ENCODE results near the gene SELENOO.

SELENOO gene

GRCh38 chr22:50245214-50246072, 44.6 kb downstream of the SELENOO start:
- no peaks in the 10 kb centered on the region for H3K9me3 ChIP-seq (ENCODE audit: control insufficient read depth, insufficient read depth, low read length)
- no peaks in the 10 kb centered on the region for H3K27me3 ChIP-seq (ENCODE audit: control insufficient read depth, insufficient read depth, low read length)
- H3K4me1 ChIP-seq (ENCODE audit: control insufficient read depth, insufficient read depth, low read length), result peaks cover 4% of the 10 kb centered on the region; the same call in 1 of the 2 replicates
- peak overlapping the region; percentile 92 for H3K4me3 ChIP-seq (ENCODE audit: low read length)
- DNase-seq (ENCODE audit: low read depth, low spot score), result no peak
- no CpG with 5 or more reads among the region's 53 CpGs for WGBS (ENCODE audit: insufficient coverage, insufficient read length)
- peaks cover 3% of the 10 kb centered on the region; the same call in 1 of the 2 replicates for H3K36me3 ChIP-seq (ENCODE audit: control insufficient read depth, insufficient read depth, low read length)
- H3K27ac ChIP-seq (ENCODE audit: low read length), result no peak overlapping the region

- Histone ChIP-seq H3K27me3 (ENCODE audit: control insufficient read depth, insufficient read depth, low read length) (no peaks in the 10 kb centered on the region), H3K27ac (ENCODE audit: low read length) (no peak overlapping the region), H3K4me3 (ENCODE audit: low read length) (no peak overlapping the region), H3K4me1 (ENCODE audit: control insufficient read depth, insufficient read depth, low read length) (peaks cover 4% of the 10 kb centered on the region; the same call in 1 of the 2 replicates), H3K36me3 (ENCODE audit: control insufficient read depth, insufficient read depth, low read length) (peaks cover 3% of the 10 kb centered on the region; the same call in 1 of the 2 replicates), H3K9me3 (ENCODE audit: control insufficient read depth, insufficient read depth, low read length) (no peaks in the 10 kb centered on the region)
- DNase-seq (ENCODE audit: low read depth, low spot score), result no peak
- WGBS (ENCODE audit: insufficient coverage, insufficient read length), result no CpG with 5 or more reads among the region's 20 CpGs
Observed at GRCh38 chr22:50246242-50247175, 45.7 kb downstream of the SELENOO start.

DNA sequence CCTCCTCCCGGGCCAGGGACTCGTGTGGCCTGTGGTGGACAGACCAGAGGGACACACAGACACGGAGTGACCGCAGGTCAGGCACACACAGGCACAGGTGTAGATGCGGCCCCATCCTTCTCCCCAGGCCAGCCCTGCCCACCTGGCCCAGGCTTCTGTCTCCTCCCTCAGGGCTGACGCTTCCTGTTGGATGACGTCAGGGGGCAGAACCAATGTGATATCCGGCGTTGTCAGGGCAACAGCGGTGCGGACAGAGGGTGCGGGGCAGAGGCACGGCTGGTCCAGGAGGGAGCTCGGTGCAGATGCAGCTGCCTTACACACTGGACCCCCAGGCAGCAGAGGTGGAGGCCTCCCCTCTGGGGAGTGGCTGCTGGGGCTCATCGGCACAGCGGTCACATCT, 46.9 kb downstream of the SELENOO start:
- Histone ChIP-seq H3K27me3 (ENCODE audit: control insufficient read depth, insufficient read depth, low read length) (no peaks in the 10 kb centered on the region), H3K27ac (ENCODE audit: low read length) (no peak overlapping the region), H3K36me3 (ENCODE audit: control insufficient read depth, insufficient read depth, low read length) (peaks cover 3% of the 10 kb centered on the region; the same call in 1 of the 2 replicates), H3K4me3 (ENCODE audit: low read length) (no peak overlapping the region), H3K4me1 (ENCODE audit: control insufficient read depth, insufficient read depth, low read length) (peaks cover 6% of the 10 kb centered on the region), H3K9me3 (ENCODE audit: control insufficient read depth, insufficient read depth, low read length) (no peaks in the 10 kb centered on the region)
- no peak for DNase-seq (ENCODE audit: low read depth, low spot score)
- WGBS (ENCODE audit: insufficient coverage, insufficient read length), result no CpG with 5 or more reads among the region's 16 CpGs

- no peak overlapping the region for H3K27ac ChIP-seq (ENCODE audit: low read length)
- H3K36me3 ChIP-seq (ENCODE audit: control insufficient read depth, insufficient read depth, low read length), result peaks cover 3% of the 10 kb centered on the region; the same call in 1 of the 2 replicates
- H3K27me3 ChIP-seq (ENCODE audit: control insufficient read depth, insufficient read depth, low read length), result no peaks in the 10 kb centered on the region
- H3K4me1 ChIP-seq (ENCODE audit: control insufficient read depth, insufficient read depth, low read length), result peaks cover 6% of the 10 kb centered on the region
- no peaks in the 10 kb centered on the region for H3K9me3 ChIP-seq (ENCODE audit: control insufficient read depth, insufficient read depth, low read length)
- no CpG with 5 or more reads among the region's 29 CpGs for WGBS (ENCODE audit: insufficient coverage, insufficient read length)
- DNase-seq (ENCODE audit: low read depth, low spot score), result no peak
- no peak overlapping the region for H3K4me3 ChIP-seq (ENCODE audit: low read length)
Observed at GRCh38 chr22:50248196-50249081, 47.6 kb downstream of the SELENOO start.

- Histone ChIP-seq H3K36me3 (ENCODE audit: control insufficient read depth, insufficient read depth, low read length) (peaks cover 3% of the 10 kb centered on the region; the same call in 1 of the 2 replicates), H3K4me1 (ENCODE audit: control insufficient read depth, insufficient read depth, low read length) (peaks cover 6% of the 10 kb centered on the region; the same call in 1 of the 2 replicates), H3K9me3 (ENCODE audit: control insufficient read depth, insufficient read depth, low read length) (no peaks in the 10 kb centered on the region), H3K27me3 (ENCODE audit: control insufficient read depth, insufficient read depth, low read length) (no peaks in the 10 kb centered on the region), H3K4me3 (ENCODE audit: low read length) (0 out of 2 replicates have a peak overlapping the region, but pooled peaks have one; percentile 2), H3K27ac (ENCODE audit: low read length) (no peak overlapping the region)
- WGBS (ENCODE audit: insufficient coverage, insufficient read length), result no CpG with 5 or more reads among the region's 32 CpGs
- DNase-seq (ENCODE audit: low read depth, low spot score), result no peak
Observed at GRCh38 chr22:50249341-50250248, 48.8 kb downstream of the SELENOO start.

- Histone ChIP-seq H3K27ac (ENCODE audit: low read length) (no peak overlapping the region), H3K36me3 (ENCODE audit: control insufficient read depth, insufficient read depth, low read length) (peaks cover 3% of the 10 kb centered on the region; the same call in 1 of the 2 replicates), H3K9me3 (ENCODE audit: control insufficient read depth, insufficient read depth, low read length) (no peaks in the 10 kb centered on the region), H3K4me1 (ENCODE audit: control insufficient read depth, insufficient read depth, low read length) (peaks cover 6% of the 10 kb centered on the region; the same call in 1 of the 2 replicates), H3K4me3 (ENCODE audit: low read length) (0 out of 2 replicates have a peak overlapping the region, but pooled peaks have one; percentile 2), H3K27me3 (ENCODE audit: control insufficient read depth, insufficient read depth, low read length) (no peaks in the 10 kb centered on the region)
- DNase-seq (ENCODE audit: low read depth, low spot score), result no peak
- WGBS (ENCODE audit: insufficient coverage, insufficient read length), result no CpG with 5 or more reads among the region's 11 CpGs
Observed at GRCh38 chr22:50250249-50250554, 49.4 kb downstream of the SELENOO start.

GRCh38 chr22:50250555-50251476, 50.0 kb downstream of the SELENOO start, which contains the start of gene HDAC10:
HDAC10 (minus strand) TSS chr22:50251265; CDS start chr22:50251032, 233 bp downstream.
- no CpG with 5 or more reads among the region's 81 CpGs for WGBS (ENCODE audit: insufficient coverage, insufficient read length)
- Histone ChIP-seq H3K4me3 (ENCODE audit: low read length) (peak within 1 kb of the TSS; percentile 78), H3K9me3 (ENCODE audit: control insufficient read depth, insufficient read depth, low read length) (no peaks in the 10 kb centered on the region)

DNA sequence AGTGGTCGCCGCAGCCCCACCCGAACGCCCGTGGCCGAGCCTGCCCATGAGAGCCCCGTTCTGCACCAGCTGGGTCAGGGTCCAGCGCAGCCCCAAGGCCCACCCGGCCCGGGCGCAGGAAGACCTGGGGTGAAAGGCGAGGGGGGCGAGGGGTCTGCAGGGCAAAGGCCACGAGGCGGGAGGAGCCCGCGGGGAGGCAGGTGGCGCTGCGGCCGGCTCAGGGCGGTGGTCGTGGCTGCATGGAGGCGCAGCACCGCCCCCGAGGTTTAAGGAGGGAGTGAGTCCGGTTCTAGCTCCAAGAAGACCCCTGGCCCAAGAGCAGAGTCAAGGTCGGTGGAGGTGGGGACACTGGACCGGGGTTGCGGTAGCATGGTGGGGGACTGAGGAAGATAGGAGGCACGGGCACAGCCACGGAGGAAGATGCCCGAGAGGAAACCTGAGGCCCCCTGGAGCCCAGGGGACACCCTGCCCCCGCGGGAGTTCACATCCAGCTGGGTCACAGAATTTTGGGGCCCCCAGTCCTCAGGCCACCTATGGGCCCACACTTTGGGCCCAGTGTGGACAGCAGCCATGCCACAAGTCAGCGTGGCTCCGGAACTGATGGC, 50.8 kb downstream of the SELENOO start:
- Histone ChIP-seq H3K27ac (ENCODE audit: low read length) (no peak overlapping the region), H3K36me3 (ENCODE audit: control insufficient read depth, insufficient read depth, low read length) (peaks cover 2% of the 10 kb centered on the region; the same call in 1 of the 2 replicates), H3K27me3 (ENCODE audit: control insufficient read depth, insufficient read depth, low read length) (no peaks in the 10 kb centered on the region), H3K4me1 (ENCODE audit: control insufficient read depth, insufficient read depth, low read length) (peaks cover 6% of the 10 kb centered on the region; the same call in 1 of the 2 replicates), H3K4me3 (ENCODE audit: low read length) (peak overlapping the region; percentile 78; the same call in 1 of the 2 replicates), H3K9me3 (ENCODE audit: control insufficient read depth, insufficient read depth, low read length) (no peaks in the 10 kb centered on the region)
- no peak for DNase-seq (ENCODE audit: low read depth, low spot score)
- WGBS (ENCODE audit: insufficient coverage, insufficient read length), result no CpG with 5 or more reads among the region's 36 CpGs

More at GRCh38 chr22:50250555-50251476, 50.0 kb downstream of the SELENOO start, which contains the start of gene HDAC10:
- Histone ChIP-seq H3K27me3 (ENCODE audit: control insufficient read depth, insufficient read depth, low read length) (no peaks in the 10 kb centered on the region), H3K36me3 (ENCODE audit: control insufficient read depth, insufficient read depth, low read length) (peaks cover 3% of the 10 kb centered on the region; the same call in 1 of the 2 replicates), H3K27ac (ENCODE audit: low read length) (no peak within 1 kb of the TSS), H3K4me1 (ENCODE audit: control insufficient read depth, insufficient read depth, low read length) (peaks cover 6% of the 10 kb centered on the region; the same call in 1 of the 2 replicates)
- no peak for DNase-seq (ENCODE audit: low read depth, low spot score)
